HG02852 (cell line): ENCODE measurements around the gene CD300H.
"Not testable (repeated sequence)": the region's sequence is repeated elsewhere in the genome, so short reads cannot be mapped to it uniquely, and the experiment has no call there.

ENCODE experiments used
- ATAC-seq: cut with Tn5 transposase; IDR thresholded peaks from one replicate; pipeline ENCODE4 v1.9.1; 2021; ENCODE audit warnings: mild to moderate bottlenecking, moderate library complexity; ENCODE audit not compliant: unreplicated experiment

CD300H gene

DNA sequence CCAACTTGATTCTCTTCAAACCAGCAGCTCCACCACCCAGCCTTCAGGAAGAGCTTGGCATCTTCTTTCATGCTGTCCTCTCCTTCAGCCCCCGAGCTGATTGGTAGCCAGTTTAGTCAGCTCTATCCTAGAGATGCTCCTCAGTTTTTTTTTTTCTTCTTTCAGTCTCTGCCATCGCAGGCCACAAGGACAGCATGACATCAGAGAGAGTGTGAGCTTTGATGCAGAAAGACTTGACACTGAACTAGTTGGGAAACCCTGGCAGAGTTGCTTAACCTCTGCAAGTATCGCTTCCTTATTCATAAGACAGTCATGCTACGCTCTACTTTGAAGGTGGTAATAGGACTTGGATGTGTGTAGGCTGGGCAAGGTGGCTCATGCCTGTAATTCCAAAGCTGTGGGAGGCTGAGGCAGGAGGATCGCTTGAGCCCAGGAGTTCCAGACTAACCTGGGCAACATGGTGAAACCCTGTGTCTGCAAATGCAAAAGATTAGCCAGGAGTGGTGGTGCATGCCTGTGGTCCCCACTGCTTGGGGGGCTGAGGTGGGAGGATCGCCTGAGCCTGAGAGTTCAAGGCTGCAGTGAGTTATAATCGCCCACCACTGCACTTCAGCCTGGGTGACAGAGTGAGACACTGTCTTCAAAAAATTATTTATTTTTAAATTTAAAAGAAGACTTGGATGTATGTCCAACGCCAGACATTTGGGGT lies 38.7 kb downstream of the CD300H start:
- peak; percentile 86 for ATAC-seq

DNA sequence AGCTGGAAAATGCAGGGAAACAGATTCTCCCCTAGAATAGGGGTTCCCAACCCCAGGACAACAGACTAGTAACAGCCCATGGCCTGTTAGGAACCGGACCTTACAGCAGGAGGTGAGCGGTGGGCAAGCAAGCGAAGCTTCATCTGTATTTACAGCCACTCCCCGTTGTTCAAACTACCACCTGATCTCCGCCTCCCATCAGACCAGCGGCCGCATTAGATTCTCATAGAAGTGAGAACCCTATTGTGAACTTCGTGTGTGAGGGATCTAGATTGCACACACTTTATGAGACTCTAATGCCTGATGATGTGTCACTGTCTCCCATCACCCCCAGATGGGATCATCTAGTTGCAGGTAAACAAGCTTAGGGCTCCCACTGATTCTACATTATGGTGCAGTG lies 39.6 kb downstream of the CD300H start:
- no peak for ATAC-seq

DNA sequence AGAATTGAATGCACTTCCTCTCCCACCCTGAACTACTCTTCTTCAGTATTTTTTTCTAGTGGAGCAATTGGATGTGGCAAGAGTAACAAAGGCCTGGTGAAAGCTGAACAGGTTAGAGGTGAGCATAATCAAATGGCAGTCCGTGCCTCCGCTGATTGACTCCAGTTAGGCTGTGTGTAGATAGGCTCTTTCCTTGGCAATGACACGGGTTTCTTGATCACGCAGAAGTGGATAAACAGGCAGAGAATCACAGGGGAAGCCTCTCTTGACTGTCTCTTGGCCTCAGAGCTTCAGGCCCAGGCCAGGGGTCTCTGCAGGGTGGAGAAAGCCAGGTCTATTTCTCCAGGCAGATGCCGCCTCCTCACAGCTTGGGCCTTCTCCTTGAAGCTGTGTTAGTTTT lies 40.2 kb downstream of the CD300H start:
- no peak for ATAC-seq

DNA sequence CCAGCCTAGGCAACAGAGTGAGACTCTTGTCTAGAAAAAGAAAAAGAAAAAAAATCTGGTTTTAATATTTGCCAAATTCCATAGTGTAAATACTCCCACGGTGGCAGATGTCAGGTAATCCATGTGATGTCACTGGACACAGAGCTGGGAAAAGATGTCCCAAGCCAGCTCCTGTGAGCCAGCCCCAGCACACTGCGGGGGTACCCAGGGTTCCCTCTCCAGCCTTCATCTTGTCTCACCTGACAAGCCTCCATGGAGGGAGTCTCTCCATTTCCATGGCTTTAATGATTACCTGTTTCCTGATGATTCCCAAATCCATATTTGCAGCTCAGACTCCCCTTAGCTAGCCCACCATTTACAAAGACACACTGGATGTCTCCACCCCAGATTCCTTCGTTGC lies 40.6 kb downstream of the CD300H start:
- no peak for ATAC-seq

DNA sequence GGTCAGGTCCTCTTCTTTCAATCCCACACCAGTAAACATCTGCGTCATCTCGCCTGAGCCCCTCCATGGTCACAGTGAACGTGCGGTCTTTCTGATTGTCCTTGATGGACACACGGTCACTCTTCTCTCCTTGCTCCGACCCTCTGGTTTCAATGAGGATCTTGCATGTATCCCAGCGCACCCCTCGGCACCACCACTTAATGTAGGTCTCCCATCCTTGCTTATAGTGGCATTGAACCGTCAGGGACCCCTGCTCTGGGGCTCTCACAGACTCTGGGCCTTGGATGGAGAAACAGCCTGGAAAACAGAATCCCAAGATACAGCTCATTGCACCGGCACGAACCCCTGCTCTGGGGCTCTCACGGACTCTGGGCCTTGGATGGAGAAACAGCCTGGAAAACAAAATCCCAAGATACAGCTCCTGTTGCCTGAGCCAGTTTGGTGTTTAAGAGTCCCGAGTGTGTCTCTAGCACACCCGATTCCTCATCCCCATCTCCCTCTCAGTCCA lies 41.5 kb downstream of the CD300H start:
- no peak for ATAC-seq

DNA sequence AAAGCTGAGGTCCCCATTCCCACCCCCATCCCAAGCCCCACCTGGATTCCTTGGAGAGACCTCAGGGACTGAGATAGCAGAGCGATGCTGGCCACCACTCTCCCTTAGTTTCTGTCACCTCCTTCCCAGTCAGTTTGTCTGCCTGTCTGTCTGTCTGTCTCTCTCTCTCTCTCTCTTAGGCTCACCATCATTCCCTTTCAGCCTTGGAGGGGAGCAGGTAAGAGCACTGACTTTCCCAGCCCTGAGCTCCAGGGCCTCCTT lies 41.9 kb downstream of the CD300H start:
- ATAC-seq = no peak

DNA sequence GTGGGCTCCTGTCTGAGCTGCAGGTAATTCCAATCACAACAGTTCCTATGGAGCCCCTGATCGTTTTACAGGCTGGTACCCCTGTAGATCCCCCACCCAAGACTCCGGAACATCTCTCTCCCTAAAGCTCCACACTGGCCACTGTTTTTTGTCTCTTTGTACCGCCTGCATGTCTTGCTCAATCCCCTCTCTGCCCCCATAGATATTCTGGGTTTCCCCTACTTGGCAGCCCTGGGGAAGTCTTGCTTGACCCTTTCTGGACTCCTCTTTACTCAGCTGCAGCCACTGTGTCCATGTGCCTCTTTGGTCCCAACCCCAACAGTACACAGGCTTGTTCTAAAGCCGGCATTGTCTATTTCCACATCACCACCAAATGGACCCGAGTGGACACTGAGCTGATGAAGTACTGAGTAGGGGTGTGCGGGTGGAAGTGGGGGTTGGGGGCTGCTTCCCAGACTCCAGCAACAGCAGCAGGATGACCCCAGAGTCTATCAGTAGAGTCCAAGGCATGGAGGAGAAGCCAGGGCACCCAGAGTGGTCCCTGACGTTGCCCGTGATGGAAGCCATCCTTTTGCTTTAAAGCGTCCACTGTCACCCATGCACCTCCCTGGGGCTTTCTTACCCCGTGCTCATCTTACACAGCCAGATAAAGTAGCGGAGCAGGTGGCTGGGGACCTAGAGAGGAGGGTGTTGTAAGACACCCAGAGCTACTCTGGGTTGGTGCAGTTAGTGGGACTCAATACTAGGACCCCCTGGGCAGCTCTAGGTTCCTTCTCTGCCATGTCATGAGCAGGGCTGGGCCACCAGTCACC lies 42.5 kb downstream of the CD300H start:
- ATAC-seq = no peak

DNA sequence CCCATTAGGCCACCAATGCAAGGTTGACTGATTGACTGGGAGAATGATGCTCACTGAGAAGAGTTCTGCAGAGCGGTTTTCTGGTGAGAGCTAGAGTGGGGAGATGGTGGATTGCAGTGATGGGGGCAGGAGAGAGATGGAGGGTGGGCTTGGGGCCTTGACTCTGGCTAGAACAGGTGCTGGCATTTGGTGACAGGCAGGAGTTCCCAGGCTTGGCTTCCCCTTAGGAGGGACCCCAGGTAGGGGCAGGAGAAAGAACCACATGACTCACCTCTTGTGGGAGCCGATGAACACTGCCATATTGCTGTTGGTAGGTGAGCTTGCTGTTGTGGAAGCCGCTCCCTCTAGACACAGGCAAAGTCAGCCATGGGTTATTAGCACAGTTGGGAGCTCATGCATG lies 44.0 kb downstream of the CD300H start:
- ATAC-seq = no peak

DNA sequence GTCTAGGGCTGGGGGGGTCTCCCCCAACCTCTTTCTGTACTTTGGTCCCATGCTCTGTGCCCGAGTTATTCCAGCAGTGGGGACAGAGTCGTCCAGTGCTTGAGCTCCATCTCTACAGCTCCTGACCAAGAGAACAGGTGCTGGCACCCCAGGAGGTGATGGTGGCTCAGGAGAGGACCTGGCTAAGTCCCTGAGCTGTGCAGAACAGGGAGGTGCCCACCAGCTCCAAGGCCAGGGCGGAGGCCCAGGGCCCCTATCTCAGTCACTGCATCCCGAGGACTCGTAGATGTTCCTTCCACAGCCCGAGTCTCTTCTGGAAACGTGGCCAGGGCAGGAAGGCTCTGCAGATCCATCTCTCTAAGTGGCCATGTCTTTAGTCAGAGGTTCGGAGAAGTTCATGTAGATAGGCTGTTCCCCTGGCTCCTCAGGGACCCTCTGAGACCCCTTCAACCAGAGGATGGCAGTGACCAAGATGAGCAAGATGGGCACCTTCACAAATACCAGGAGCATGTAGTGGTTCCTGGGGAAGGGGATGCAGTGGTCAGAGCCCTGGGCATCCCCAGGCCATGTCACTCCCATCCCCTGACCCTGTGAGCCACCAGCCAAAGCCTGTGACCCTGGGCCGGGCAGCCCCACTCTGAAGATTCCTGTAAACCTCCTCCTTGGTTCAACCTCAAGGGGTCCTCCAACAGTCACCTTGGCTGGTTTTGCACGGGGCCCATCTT lies 44.8 kb downstream of the CD300H start:
- no peak for ATAC-seq

DNA sequence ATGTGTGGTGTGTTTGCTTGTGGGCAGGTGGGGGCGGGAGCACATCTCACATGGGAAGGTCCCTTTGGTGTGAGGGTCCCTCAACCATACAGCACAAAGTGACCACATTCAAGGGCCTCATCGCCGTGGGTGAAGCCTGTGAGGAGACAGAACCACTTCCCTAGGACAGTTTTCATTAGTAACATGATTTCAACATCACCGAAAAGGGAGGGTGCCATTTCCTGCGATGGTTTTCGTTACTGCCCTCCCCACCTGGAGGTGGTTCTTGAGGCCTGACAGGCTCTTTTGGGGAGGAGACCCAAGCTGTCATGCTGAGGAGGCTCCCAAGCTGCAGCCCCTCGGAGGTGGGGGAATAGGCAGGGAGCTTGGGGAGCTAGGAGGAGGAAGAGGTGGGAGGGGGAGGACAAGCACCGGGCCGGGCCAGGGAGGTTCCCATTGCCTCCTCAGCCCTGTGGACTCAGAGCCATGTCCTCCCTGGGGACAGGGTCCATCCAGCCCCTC lies 45.6 kb downstream of the CD300H start:
- no peak for ATAC-seq

DNA sequence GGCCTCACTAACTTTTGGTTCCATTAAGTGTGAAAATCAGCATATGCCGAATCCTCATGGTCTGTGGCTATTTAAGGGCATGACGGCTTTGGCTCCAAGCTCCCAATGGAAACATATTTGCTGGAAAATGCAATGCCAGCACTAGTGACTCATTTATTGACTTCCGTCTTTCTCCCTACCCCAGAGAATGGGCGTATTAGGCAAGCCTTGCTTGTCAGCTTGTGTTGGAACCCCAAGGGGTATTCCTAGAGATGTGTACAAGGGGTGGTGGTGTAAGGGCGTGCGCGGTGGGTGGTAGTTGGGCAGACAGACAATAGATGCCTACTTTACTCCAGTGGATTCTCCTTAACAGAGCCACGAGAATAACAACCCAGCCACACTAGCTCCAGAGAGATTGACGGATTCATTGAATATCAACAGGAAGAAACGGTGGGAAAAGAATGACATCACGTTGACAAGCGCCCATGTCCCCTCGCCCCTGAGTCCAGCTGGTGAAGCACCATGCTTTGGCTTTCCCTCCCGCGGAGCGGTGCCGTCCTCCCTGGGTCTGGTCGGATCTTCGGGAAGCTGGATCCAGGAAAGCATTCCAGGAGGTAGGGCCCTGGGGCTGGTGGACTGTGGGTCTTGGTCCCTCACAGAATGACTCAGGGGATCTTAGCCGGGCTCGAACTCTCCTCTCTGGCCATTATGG lies 46.4 kb downstream of the CD300H start:
- ATAC-seq = no peak

DNA sequence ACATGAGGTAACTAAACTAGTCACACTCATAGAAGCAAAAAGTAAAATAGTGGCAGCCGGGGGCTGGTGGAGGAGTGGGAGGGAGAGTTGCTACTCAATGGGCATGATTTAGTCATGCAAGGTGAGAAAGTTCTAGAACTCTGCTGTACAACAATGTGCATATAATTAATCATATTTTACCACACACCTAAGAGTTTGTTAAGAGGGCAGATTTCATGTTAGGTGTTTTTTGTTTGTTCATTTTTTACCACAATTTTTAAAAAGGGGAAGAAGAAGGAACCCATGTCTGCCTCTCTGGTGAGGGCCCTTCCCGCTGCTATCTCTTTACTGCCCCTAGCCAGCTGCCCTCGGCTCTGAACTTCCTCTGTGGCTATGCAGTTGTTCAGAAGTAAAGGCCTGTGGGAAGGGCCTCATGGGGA lies 47.3 kb downstream of the CD300H start:
- no peak for ATAC-seq

DNA sequence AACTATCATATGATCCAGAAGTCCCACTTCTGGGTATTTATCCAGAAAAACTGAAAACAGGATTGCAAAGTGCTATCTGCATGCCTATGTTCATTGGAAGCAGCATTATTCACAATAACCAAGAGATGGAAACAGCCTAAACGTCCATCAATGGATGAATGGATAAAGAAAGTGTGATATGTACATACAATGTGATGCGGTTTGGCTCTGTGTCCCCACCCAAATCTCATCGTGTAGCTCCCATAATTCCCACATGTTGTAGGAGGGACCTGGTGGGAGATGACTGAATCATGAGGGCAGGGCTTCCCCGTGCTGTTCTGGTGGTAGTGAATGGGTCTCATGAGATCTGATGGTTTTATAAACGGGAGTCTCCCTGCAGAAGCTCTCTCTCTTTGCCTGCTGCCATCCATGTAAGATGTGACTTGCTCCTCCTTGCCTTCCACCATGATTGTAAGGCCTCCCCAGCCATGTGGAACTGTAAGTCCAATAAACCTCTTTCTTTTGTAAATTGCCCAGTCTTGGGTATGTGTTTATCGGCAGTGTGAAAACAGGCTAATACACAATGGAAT lies 48.8 kb downstream of the CD300H start:
- ATAC-seq = not testable (repeated sequence)

DNA sequence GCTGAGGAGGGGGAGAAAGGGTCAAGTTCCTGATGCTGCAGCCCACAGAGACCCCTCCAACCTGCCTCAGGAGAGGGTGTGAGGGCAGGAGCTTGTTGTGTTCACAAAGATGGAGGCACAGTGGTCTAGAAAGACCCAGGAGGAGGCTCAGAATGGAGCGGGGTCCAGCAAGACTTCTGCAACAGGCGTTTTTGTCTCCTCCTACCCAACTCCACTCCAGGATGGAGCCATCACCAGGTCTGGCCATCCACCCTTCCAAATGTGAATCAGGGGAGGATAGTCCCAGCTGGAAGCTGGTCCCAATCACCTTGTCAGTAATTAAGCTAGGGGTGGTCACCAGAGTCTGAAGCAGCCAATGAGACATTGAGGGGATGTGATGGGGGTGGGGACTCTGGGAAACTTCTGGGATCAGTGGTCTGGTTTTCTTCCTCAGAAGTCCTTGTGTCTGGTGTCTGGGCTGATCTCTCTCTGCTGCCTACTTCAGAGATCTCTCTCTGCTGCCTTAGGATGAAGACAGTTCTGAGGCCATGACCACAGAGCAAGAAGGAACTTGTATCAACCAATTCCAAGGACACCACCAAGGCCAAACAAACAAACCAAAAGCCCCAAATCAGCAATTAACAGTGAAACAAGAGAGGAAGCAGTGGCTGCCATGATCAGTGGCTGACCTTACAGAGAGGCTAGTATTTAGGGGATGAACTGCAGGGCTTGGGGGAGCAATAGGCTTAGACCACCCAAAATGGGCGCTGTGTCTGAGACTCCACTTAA lies 50.6 kb downstream of the CD300H start:
- ATAC-seq = no peak

DNA sequence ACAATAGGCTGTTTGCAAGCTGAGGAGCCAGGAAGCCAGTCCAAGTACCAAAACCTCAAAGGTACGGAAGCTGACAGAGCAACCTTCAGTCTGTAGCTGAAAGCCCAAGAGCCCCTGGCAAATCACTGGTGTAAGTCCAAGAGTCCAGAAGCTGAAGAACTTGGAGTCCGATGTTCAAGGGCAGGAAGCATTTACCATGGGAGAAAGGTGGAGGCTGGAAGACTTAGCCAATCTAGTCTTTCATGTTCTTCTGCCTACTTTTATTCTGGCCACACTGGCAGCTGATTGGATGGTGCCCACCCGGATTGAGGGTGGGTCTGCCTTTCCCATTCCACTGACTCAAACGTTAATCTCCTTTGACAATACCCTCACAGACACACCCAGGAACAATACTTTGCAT lies 51.4 kb downstream of the CD300H start:
- ATAC-seq = no peak

DNA sequence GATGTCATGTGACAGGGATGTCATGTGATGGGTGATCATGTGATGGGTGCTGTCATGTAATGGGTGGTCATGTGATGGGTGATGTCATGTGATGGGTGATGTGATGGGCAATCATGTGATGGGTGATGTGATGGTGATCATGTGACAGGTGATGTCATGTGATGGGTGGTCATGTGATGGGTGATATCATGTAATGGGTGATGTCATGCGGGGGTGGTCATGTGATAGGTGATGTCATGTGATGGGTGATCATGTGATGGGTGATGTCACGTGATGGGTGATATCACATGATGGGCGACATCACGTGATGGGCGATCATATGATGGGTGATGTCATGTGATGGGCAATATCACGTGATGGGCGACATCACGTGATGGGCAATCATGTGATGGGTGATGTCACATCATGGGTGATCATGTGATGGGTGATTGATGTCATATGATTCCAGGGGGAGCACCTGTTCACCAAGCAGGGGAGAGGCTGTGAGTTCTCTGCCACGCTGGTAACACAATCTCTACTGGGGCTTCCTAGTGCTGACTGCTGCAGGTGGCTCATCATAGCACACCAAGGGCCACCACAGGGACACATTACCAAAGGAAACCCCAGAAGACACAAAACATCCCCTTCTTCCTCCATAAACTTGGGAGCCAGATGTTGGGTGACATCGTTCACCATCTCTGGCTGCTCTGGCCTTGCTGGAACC lies 52.5 kb downstream of the CD300H start:
- ATAC-seq = no peak

DNA sequence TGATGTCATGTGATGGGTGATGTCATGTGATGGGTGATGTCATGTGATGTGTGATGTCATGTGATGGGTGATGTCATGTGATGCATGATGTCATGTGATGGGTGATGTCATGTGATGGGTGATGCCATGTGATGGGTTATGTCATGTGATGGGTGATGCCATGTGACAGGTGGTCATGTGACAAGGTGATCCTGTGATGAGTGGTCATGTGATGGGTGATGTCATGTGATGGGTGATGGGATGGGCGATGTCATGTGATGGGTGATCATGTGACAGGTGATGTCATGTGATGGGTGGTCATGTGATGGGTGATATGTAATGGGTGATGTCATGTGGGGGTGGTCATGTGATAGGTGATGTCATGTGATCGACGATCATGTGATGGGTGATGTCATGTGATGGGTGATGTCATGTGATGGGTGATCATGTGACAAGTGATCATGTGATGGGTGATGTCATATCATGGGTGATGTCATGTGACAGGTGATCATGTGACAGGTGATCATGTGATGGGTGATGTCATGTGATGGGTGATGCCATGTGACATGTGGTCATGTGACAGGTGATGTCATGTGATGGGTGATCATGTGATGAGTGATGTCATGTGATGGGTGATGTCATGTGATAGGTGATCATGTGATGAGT lies 53.2 kb downstream of the CD300H start:
- ATAC-seq = no peak

DNA sequence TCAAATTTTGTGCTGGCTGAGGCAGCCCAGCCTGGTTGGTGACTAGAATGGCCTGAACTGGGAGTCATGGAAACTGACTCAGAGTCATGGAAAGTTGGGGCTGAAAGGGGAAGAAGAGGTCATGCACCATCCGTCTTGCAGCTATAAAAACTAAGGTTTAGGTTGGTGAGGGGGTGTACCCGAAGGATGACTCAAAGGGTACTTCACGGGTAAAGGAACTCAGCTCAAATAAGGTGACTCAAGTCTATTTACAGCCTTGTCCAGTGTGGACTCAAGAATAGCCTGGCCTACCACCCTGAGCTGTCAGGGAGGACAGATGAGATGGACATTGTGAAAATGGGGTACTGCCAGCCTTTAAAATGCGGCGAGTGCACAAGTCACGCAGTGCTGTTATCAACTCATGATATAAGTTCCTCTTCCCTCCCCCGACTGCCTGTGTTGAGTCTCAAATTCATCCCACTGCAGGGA lies 54.7 kb downstream of the CD300H start:
- ATAC-seq = no peak

DNA sequence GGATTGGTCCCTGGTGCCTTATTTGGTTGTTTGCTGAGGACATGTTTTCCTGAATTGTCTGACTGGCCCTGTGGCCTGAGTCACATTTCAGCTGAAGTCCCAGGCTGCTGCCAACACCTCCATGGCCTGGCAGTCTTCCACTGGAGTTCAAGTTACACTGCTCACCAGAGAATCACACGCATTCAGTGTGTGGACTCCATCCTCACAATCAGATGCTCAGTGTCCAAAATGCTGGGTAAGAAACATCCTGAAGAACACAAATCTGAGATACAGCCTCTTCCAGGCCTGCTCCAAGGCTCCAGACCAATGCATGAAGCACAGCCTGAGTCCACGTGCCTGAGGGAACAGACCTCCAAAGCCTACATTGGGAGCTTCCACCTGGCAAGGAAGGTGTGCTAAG lies 55.3 kb downstream of the CD300H start:
- no peak for ATAC-seq
